PC-3 (cell line): ENCODE data around the gene ALPG.

Source experiments
- CTCF ChIP-seq: fragments of 300-600 bp; sonication (generic); conservative IDR thresholded peaks from 2 replicates; pipeline ENCODE4 v1.5.1; 2017; ENCODE audit warnings: antibody characterized with exemption, low read depth, mild to moderate bottlenecking, low read length
- EZH2 ChIP-seq: fragments of 300-600 bp; sonication (generic); IDR thresholded peaks from one replicate; pipeline ENCODE4 v1.6.1; 2017; ENCODE audit warnings: antibody characterized with exemption, mild to moderate bottlenecking, low read length; ENCODE audit not compliant: unreplicated experiment

GRCh38 chr2:232382331-232383225 lies 24.1 kb upstream of the ALPG start:
- TF ChIP-seq EZH2 (no peak), CTCF (no peak)
